NCI-H460 (cell line): ENCODE results near the gene TRA2A. TPM values are rescaled to one million over a fixed set of nuclear protein-coding genes. Genes with fewer than 3 reads are reported as not detected.
"Not testable (repeated sequence)": the region's sequence is repeated elsewhere in the genome, so short reads cannot be mapped to it uniquely, and the experiment has no call there.

Experiments used
- DNase-seq: peaks from one replicate; pipeline ENCODE4 v3.0.0-alpha.2; 2016; ENCODE audit warnings: low read depth; ENCODE audit errors: extremely low read depth
- total RNA-seq: library from RNA; depleted of rRNA; stranded (reverse); fragments of >200 nt; shearing (Covaris generic); gene quantifications from 2 replicates; pipeline ENCODE4 v1.2.3, GENCODE V29; 2014

Gene TRA2A
- total RNA-seq, 1 experiment from 2014 or later, result 18.8 TPM

DNA sequence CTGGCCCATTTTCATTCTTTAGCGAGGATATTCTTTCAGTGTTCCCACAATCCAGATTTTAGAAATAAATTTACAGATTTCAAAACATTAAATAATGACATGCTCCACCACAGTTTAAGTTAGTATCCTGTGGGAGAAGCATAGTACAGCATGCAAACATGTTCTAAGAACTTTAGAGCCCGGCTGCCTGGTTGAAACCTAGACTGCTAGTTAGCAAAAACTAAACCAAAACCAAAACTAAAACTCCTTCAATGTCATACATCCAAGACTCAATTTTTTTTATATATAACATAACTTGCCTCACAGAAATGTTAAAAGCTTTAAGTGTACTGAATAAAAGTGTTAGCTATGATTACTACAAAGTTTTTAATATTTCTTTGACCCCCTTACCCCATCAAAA lies 17.0 kb downstream of the TRA2A start:
- no peak for DNase-seq

GRCh38 chr7:23513746-23514145 lies 18.0 kb downstream of the TRA2A start:
- not testable (repeated sequence) for DNase-seq

DNA sequence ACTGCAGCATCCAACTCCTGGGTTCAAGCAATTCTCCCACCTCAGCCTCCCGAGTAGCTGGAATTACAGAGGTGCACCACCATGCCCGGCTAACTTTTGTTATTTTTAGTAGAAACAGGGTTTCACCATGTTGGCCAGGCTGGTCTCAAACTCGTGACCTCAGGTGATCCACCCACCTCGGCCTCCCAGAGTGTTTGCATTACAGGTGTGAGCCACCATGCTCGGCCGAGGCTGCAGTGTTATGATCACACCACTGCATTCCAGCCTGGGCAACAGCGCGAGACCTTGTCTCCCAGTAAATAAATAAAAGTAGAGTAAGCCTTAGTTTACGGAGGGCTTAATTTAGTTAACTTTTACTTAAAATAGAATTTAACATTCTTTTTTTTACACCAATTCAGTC lies 37.8 kb downstream of the TRA2A start:
- no peak for DNase-seq

DNA sequence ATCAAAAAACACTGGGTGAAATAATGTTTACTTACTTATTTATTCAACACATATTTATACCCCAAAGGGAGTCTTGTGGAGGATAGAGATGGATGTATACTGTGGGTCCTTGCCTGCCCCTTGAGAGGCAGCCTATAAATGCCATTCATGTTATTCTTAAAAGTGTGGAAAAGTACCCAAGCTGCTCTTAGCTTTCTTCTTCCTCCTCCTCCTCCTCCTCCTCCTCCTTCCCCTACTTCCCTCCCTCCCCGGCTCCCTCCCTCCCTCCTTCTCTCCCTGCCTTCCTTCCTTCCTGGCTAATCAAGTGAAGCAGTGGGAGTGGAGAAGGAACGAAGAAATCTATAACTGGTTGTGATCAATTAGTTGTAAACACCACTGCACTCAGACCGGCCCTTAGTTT lies 40.3 kb downstream of the TRA2A start:
- DNase-seq, result no peak

- DNase-seq, result no peak
Observed at GRCh38 chr7:23490357-23491135, 41.2 kb downstream of the TRA2A start.

GRCh38 chr7:23488714-23489113 lies 43.1 kb downstream of the TRA2A start:
- DNase-seq, result not testable (repeated sequence)

DNA sequence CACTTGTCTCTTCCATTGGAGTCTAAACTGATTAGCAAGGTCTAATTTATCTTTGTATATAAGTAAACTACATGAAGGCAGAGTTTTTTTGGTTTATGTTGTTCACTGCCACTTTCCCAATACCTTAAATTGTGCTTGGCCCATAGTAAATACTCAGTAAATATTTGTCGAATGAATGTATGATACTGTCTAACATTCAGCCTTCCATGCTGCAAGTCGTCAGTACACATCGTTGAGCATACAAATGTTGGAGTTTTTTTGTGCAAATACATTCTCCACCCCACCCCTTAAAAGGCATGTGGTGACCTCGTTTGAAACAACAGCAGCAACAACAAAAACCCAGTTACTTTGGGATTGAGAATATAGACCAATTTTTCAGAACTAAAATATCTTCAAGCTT lies 44.1 kb downstream of the TRA2A start:
- no peak for DNase-seq

DNA sequence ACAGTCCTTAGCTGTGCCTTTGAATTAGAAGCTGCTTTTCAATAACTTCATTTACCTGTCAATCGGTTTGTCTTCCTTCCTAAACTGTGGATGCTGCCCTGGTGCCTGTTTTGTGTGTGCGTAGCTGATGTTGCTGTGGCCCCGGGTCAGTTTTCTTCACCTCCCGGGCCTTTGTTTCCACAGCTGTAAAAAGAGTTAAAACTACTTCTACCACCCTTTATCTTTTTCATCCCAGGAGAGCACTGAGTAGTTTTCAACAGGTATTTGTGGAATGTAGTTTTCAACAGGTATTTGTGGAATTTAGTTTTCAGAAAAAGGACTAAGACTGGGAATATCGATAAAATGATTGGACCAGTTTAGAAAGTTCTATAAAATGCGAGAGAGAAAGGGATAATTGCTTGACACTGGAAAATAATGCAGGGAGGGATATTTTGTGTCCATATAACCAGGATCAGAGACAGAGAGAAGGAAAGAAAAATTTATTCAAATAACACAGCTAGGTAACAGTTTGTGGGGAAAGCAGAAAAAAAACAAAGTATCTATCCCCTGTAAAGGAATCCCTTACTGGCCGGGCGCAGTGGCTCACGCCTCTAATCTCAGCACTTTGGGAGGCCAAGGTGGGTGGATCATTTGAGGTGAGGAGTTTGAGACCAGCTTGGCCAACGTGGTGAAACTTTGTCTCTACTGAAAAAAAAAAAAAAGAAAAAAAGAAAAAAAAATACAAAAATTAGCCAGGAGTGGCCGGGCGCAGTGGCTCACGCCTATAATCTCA lies 45.6 kb downstream of the TRA2A start:
- DNase-seq, result no peak

- DNase-seq, result no peak
Observed at GRCh38 chr7:23482686-23483085, 49.1 kb downstream of the TRA2A start.

GRCh38 chr7:23477962-23478866 lies 53.6 kb downstream of the TRA2A start:
- DNase-seq, result no peak

DNA sequence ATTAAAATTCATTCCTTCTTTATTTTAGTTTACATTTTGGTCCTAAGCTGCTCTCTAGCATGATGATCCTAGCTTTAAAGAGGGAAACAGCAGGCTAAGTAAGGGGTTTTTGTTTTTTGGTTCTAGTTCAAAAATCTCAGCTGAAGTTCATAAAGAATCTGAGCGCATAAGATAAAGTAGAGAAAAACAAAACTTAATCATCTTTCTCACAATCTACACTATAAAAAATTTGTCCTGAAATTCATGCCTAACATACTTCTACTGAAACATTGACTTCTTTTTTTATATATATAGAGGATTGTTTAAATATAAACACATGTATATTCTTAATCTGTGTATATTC lies 54.7 kb downstream of the TRA2A start:
- DNase-seq, result no peak

DNA sequence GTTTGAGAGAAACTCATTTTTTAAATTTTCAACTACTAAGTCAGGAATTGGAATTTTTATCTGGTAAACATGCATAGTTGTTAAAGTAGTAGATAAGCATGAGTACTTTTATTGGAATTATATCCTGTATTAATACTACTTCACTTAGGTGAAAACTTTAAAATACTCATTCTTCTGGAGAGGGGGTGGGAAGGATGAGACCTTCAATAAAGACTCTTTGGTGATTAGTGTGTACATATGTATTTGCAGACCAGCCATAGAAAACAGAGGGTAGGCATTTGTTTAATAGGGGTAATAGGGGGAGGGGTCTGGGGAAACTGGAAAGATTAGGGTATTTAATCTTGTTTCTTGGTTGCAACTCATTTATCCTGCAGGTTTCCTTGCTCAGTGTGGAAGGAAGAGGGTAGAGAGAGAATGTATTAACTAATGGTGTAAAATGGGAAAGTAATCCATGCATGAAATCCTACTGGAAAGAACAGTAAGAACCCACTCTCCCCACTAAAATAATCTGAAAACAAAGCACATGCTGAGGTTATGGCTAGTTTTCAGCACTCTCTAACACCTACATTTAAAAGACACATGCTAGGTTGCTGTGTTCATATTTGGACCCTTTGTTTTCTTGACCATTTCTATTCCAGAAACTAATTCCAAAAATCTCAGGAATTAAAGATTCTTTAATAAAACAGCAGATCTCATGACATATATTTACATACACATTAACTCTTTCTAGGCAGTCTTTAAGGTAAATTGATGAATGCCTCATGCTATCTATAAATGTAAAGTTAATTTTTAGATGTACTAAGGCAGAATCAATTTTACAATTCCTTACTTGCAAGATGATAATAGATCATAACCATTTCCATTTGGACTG lies 55.3 kb downstream of the TRA2A start:
- DNase-seq, result no peak

- DNase-seq, result no peak
Observed at GRCh38 chr7:23475576-23475839, 56.3 kb downstream of the TRA2A start.

GRCh38 chr7:23474829-23475575 lies 56.8 kb downstream of the TRA2A start:
- DNase-seq, result no peak

DNA sequence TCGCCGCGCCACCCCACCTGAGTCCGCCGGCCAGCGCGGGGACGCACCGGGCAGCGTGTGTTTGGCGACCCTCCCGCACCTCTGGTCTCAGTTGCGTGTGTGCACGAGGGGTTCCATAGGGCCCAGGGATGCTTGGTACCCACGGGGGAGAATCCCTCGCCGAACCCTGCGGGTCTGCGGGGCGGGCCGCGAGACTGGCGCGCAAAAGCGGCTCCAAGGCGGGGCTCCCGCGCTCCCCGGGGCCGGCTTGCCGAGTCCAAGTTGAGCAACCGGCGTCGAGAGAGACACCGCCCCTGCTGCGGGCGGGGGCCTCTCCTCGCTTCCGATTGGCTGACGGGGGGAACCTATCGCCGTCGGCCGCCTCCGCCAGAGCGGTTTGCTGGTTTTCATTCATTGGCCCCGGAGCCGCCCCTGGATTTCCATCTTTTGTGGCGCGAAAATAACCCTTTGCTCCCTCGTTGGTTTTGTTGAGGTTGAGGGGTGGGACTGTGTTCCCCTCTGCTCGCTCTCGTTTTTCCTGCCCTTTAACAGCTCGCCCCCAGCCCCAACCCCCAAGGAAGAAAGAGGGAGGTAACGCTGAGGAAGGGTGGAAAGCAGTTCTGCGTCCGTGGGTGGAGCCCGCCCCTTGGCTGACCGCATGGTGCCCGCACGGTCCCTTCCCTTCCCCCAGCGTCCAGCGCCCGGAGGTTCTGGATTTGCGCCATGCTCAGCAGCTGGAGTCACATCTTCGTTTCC lies 57.5 kb downstream of the TRA2A start:
- peak; percentile 96 for DNase-seq

GRCh38 chr7:23473844-23474093 lies 58.0 kb downstream of the TRA2A start:
- DNase-seq, result no peak

DNA sequence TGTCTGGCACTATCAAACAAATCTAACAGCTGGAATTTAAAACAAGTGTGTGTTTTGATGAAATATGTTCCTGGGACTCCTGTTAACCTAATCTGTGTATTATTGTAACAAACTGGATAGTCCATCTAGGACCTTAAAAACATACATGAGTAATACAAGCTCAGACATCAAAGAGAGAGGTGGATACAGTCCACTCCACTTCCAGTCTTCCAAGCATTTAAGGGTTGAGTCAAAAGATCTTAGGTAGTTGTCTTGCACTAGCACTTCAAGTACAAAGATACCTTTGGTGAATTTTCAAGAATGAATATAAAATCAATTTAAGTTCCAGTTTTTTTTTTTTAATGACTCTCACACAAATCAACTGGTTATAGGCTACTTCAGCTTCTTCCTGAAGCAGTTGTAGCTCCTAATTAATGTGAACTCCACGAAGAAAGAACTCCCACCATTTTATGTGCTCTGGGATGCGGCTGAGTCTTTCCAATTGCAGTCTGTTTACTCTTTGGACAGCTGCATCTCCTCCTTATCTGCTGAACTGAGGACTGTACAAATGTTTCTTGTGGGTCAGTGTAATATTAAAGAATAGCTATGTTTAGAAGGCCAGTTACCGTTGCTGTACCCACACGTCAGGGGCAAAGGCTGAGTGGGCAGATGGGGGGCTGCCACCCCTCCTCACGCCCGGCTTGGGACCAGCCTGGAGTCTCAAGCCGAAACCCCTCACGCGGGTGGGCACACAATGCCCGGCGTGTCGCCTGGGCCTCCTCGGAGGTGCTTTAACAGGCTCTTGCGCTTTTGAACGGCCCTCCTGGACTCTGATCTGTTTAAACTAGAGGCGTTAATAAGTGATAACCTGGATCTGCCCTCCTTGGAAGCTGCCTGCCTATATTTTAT lies 58.6 kb downstream of the TRA2A start:
- no peak for DNase-seq

DNA sequence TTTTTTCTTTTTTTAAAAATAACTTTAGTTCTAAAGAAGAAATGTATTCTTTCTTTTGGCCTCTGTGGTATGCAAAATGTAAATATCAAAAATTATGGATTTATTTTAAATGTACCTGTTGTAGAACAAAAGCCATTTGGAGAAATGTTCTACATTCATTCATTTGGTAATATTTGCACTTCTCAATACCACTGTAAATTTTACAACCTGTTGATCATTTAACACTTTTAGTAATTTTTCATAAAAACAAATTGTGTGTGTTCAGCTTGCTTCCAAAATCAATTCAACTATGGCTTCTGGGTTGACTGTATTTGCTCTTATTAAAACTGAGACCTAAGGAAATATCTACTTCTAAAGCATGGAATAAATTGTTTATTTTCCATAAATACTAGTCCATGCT lies 59.2 kb downstream of the TRA2A start:
- DNase-seq, result no peak
